HG02943 (cell line): ENCODE results near the gene TIAL1.
"Not testable (repeated sequence)": the region's sequence is repeated elsewhere in the genome, so short reads cannot be mapped to it uniquely, and the experiment has no call there.

Experiments
- ATAC-seq: cut with Tn5 transposase; IDR thresholded peaks from one replicate; pipeline ENCODE4 v1.9.1; 2021; ENCODE audit warnings: mild to moderate bottlenecking, low read depth, moderate library complexity; ENCODE audit not compliant: unreplicated experiment

The TIAL1 gene, protein sequence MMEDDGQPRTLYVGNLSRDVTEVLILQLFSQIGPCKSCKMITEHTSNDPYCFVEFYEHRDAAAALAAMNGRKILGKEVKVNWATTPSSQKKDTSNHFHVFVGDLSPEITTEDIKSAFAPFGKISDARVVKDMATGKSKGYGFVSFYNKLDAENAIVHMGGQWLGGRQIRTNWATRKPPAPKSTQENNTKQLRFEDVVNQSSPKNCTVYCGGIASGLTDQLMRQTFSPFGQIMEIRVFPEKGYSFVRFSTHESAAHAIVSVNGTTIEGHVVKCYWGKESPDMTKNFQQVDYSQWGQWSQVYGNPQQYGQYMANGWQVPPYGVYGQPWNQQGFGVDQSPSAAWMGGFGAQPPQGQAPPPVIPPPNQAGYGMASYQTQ

DNA sequence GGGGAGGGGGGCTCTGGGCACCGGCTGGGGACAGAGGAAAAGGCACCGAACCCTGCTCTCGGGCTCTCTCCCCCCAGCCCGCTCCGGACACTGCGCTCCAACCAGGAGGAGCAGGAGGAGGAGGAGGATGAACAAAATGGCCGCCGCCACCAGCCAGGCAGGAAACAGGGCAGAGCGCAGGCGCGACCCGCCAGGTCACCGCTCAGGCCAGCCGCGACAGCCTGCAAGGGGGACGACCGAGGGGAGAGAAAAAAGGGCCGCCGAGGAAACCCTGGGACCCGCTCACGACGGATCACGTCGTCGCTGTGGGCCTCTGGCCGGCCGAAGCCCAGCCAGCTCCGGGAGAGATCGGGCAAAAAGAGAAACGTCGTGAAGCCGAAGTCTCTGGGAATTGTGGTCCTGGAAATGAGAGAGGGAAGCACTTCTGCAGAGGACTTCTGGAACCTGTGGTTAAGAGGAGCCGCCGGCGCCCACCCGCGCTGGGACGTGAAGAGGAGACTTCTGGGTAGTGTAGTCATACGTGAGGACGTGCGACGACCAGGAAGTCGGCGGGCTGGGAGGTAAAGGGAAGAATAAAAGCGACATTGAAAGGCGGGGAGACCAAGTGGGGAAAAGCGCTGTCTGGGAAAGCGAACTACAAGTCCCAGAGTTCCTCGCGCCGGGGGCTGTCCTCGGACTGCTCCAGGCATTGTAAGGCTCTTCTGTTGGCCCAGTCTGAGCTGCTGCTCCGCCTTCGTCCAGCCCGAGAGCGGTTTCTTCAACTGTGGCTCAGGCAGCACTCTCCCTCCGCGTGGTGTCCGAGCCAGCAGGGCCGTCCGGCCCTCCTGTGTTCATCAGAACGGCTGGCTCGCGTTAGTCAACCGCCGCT, at the start of gene TIAL1:
Gene TIAL1 (minus strand): TSS at position 428 of the 868 bp plus-strand sequence. CDS start 499 bp downstream, outside the sequence.
- peak; percentile 88 for ATAC-seq

DNA sequence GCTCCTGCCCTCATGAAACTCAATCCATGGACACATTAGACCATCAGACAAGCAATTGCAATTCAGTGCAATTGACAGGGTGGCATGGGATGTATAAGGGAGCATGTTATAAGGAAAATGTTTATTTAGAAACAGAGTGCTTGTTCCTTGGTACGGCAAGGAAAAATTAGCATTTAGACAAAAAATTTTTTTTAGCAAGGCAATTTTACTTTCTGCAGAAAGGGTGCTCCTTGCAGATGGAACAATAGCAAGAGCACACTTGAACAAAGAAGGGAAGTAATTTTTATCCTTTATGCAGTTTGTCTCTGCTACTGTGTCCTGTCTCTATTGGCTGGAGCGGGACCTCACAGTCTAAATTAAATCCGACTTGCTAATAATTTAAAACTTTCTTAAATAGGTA, 48.2 kb upstream of the TIAL1 start:
- ATAC-seq = no peak

DNA sequence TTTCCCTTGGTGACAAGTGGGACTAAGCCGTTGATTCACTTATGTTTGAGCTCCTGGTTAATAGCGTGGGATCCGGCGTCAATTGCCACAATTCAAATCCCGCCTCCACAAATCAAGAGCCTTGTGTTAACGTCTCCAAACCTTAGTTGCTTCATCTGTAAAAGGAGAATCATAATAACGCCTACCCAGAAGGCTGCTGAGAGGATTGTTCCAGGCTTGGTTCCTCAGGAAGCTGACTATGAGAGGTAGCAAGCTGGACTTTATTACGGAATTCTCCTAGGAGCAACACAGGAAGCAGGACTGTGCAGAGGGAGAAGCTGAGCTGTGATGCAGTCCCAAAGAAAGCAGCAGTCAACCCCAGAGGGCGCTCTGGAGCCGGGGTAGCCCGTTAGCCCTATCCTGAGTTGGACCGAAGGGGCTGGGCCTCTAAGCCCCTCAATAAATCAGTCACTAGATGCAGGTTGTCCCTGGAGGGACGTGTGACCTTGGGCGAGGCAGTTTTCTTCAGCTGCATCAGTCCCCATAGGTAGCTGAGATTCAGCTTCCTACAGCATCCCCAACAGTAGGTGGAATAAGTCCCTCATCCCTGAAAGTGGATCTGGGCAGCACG, 47.5 kb upstream of the TIAL1 start:
- no peak for ATAC-seq

DNA sequence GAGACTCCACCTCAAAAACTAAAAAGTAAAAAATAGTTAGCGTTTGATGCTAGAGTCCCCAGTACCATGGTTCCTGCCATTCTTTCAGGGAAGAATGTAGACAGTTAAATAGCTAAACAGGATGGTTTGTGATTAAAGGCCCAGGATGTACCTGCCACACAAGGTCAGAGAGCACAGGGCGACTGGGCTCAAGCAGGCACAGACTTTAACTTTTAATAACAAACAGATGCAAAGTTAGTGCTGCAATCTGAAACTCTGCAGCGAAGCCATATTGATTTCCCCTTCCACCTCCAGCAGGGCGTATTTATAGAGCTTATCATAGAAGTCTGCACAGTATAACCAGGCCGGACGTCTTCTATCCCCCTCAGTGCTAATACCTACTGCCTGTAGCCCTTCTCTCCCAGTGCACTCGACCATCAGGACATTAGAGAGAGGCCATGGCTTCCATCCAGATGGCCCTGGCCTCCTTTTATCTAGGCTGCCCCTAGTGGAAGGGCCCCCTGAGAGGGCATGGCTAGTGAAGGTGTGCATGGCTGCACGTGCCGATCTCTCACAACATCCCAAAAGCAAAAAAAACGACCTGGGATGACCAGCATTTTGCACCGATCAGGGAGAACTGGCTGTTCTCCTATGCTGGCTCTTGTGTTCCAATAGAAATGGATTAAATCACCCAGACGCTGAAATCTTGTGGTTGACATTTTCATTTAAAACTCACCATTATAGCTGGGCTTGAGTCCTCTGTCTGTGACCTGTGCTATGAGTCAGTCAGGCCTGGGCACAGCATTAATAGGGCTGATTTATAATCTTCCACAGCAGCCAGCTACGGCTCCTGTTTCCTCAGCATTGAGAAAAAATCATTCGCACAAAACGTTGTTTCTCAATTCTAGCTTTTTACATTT, 46.8 kb upstream of the TIAL1 start:
- no peak for ATAC-seq

DNA sequence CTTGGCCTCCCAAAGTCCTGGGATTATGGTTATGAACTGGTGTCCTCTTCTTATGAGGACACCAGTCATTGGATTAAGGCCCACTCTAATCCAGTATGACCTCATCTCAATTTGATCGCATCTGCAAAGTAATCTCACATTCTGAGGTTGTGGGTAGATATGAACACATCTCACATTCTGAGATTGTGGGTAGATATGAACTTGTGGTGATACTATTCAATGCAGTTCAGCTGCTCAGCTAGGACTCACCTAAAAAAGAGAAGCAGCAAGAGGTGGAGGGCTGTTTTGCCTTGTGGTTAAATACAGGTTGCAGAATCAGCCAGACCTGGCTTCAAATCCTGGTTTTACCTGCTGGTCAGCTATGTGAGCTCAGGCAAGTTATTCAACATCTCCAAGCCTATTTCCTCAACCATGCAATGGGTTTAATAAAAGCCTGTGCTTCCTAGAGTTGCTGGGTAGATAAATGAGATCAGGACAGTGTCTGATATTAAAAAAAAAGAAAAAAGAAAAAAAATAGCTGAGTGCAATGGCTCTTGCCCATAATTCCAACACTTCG, 45.9 kb upstream of the TIAL1 start:
- no peak for ATAC-seq

DNA sequence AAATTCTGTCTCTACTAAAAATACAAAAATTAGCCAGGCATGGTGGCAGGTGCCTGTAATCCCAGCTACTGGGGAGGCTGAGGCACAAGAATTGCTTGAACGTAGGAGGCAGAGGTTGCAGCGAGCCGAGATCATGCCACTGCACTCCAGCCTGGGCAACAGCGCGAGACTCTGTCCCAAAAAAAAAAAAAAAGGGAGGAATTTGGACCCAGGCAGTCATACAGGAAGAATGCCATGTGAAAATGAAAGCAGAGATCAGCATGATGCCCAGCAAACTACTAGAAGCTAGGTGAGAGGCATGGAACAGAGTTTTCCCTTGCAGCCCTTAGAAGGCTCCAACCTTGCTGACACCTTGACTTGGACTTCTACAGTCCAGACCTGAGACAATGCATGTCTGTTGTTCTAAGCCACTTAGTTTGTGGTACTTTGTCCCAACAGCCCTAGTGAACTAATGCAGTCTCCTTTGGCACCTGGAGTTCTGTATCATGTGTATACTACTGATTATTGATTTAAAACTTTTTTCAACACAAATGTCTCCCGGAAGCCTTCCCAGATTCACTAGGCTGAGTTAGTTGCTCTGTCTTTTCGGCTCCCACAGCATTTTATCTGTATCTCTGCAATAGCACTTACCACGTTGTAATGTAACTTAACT, 44.2 kb upstream of the TIAL1 start:
- no peak for ATAC-seq

DNA sequence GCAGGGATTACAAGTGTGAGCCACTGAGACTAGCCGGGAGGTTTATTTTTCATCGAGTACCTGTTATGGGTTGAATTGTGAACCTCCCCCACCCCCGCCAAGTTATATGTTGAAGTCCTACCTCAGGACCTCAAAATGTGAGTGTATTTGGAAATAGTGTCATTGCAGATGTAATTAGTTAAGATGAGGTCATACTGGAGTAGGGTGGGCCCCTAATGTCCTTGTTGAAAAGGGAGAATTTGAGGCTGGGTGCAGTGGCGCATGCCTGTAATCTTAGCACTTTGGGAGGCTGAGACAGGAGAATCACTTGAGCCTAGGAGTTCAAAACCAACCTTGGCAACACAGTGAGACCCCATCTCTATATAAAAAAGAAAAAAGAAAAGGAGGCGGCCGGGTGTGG, 43.6 kb upstream of the TIAL1 start:
- ATAC-seq = no peak

DNA sequence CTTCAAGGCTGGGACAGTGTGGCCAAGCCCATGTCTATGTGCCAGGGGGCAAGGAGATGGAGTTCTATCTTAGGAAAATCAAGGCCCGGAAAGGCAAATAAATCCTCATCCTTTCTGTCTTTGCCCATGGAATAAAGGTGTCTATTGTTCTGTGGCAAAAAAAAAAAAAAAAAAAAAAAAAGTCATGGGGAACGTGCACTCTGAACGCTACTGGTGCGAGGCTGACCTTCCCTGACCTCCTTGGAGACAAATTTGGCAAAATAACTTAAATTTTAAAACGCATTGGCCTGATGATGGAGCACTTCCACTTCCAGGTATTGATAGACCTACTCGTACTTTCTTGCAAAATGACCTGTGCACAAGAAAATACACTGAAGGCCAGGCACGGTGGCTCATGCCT, 42.2 kb upstream of the TIAL1 start:
- no peak for ATAC-seq

DNA sequence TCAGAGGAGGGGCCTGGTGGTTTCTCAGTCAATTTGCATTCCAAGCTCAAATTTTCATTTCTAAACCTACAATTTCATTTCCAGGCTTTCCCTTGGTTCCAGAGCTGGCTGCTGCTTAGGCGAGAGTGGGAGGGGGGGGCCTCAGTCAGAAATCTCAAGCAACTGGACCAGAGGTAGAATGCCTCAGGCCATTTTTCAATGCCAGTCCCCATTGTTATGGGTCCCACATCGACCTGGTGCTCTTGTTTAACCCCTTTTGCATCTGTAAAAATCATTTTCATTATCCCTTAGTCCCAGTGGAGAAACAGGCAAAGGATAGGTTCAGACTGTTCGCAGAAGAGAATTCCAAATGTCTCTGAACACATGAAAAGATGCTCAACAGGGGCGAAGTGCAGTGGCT, 40.9 kb upstream of the TIAL1 start:
- no peak for ATAC-seq

DNA sequence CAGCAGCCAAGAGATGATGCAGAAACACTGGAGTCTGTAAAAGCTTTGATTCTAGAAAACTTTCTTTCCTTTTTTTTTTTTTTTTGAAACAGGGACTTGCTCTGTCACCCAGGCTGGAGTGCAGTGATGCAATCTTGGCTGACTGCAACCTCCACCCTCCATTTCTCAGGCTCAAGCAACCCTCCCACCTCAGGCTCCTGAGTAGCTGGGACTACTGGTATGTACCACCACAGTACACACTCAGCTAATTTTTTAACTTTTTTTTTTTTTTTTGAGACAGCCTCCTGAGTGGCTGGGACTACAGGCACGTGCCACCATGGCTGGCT, 37.4 kb upstream of the TIAL1 start:
- no peak for ATAC-seq

DNA sequence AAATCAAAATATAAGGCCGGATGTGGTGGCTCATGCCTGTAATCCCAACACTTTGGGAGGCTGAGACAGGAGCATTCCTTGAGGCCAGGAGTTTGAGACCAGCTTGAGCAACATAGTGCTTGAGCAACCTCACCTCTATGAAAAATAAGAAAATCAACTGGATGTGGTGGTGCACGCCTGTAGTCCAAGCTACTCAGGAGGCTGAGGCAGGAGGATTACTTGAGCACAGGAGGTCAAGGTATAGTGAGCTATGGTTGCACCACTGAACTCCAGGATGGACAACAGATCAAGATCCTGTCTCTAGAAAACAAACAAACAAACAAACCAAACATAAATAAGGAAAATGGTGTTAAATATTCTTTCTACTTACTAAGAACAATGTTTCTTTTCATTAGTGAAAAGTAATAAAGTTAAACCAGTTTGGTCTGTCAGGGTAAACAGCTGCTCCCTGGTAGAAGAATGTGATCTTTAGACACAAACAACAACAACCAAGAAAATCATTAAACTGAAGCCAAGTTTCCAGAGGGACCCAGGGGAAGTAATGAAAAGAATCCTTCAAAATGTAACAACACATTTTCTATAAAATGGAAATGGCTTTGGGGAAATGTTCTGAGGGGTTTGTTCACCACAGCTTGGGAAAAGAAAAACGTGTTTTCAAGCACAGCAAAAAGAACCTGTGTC, 36.9 kb upstream of the TIAL1 start:
- no peak for ATAC-seq

DNA sequence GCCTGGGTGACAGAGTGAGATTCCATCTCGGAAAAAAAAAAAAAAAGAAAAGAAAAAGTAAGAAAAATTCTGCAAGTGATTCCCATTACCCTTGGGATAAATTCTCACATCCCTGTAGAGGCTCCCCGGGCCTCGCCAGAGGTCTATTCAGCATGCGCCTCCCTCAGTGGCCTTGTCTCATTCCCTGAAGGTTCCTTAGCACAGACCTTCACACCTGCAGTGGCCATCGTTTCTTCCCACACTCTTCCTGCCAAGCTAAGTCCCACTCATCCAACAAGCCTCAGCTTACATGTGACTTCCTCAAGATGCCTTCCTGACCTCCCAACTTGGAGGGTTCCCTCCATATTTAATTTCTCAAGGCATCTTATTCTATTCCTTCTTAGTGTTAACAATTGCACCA, 33.5 kb upstream of the TIAL1 start:
- ATAC-seq = no peak

DNA sequence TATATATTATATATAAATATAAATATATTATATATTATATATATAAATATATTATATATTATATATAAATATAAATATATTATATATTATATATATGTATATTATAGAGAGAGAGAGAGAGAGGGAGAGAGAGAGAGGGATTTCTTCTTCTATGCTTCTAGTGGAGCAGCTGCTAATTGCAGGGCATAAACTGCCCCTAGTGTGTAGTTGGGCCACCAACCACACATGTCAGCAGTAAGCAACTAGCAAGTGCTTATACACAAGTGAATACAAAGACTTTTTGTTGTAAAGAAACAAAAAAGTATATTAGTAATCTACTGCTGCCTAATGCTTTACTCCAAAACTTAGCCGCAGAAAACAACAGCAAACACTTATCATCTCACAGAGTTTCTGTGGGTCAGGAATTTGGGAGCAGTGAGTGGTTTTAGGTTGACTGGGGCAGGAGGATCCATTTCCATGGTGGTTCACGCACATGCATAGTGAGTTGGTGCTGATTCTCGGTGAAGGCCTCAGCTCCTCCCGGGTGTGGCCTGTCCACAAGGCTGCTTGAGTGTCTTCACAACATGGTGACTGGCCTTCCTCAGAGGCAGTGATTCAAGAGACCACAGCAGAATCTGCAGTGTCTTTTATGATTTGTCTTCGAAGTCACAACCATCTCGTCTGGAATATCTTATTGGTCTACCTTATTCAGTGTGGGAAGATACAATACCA, 29.0 kb upstream of the TIAL1 start:
- ATAC-seq = no peak

DNA sequence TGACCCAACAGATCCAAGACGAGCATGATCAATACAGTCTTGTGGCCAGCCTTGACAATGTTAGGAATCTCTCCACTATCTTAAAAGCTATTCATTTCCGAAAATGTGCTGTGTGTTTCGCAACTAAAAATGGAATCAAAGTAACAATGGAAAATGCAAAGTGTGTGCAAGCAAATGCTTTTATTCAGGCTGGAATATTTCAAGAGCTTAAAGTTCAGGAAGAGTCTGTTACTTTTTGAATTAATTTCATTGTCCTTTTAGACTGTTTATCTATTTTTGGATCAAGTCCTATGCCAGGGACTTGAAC, 24.3 kb upstream of the TIAL1 start:
- ATAC-seq = no peak

DNA sequence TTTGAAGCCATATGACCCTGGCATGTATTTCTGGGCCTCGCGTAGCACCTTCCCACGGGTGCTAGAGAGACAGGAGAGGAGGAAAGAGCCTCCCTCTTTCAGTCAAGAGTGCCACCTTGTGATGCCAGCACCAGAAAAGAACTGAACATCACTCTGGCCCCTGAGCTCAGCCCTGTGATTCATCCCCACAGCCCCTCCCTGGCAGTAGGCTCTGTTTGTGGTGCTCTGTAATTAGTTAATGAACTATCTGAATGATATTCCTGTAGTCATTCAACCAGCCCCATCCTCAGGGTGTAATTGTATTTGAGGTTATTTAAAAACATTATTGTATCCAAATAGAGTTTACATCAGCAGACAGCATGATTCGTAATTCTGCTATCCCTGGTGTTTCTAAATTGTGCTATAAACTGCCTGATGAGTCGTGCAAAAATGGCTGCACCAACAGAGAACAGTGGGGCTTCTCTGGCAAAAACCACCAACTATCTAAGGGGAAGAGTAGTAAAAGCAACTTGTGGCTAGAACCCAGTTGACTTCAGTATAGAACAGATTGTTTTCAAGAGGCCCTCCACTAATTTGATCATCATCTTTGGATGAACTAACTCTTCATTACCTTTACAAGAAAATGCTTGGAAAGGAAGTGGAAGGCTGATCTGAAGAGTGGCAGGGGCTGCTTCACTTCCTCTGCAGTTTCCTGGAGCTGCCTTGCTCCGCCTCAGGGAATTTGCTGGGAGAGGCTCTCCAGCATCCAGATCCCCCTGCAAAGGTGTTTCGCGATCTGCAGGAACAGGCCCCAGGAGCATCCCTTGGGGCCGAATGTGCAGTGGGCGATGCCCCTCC, 23.7 kb upstream of the TIAL1 start:
- no peak for ATAC-seq

DNA sequence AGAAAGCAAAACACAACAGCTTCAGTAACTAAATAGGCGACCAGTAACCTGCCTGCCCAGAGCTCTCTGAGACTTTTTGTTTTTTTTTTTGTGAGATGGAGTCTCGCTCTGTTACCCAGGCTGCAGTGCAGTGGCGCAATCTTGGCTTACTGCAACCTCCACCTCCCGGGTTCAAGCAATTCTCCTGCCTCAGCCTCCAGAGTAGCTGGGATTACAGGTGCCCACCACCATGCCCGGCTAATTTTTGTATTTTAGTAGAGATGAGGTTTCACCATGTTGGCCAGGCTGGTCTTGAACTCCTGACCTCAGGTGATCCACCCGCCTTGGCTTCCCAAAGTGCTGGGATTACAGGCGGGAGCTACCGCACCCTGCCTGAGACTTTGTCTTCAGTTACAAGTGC, 23.0 kb upstream of the TIAL1 start:
- ATAC-seq = not testable (repeated sequence)

DNA sequence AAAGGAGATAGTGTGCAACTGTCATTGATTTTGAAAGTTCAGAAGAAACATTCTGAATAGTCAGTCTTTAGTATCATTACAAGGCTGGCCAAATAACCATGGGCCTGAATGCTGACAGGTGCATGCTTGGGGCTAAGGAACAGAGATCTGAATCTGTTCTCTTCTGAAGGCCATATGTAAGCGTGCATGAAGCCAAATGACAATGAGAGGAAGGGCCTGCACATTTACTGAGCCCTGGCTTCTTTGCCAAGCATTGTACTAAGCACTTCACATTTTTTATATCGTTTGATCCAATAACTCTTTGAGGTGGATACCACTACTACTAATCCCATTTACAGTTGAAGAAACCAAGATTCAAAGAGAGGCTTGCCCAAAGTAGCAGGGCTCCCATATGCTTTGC, 22.5 kb upstream of the TIAL1 start:
- ATAC-seq = no peak
